ENCODE data around the gene PPRC1. TPM values are rescaled to one million over a fixed set of nuclear protein-coding genes. Genes with fewer than 3 reads are reported as not detected.

PPRC1 gene
- total RNA-seq, 1 experiment from 2014 or later, result 68.2 TPM

DNA sequence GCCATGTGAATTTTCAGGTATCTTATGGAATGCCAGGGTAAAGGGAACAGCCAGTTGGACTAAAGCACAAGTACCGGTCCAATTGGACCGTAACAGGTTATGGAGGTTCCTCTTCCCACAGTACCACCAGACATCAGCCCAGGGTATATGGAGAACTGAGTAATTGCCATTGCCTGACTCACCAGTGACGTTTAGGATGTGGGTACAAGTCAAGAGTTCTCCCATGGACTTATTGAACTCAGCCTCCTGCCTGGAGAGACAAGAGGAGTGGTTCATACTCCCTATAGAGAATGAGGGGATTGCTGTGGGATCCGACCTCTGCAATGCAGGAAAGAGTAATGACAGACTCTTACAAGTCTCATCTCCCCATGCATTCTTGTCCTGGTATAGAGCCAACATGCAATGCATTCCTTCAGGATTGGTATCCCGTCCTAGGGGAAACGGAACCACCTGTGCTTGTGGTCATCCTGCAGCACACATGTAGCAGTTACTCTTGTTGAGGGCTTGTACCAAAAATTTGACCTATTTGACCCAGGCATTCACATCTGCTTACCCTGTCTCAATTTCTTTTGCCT, 62.5 kb downstream of the PPRC1 start:
- TF ChIP-seq, protein P1, sequence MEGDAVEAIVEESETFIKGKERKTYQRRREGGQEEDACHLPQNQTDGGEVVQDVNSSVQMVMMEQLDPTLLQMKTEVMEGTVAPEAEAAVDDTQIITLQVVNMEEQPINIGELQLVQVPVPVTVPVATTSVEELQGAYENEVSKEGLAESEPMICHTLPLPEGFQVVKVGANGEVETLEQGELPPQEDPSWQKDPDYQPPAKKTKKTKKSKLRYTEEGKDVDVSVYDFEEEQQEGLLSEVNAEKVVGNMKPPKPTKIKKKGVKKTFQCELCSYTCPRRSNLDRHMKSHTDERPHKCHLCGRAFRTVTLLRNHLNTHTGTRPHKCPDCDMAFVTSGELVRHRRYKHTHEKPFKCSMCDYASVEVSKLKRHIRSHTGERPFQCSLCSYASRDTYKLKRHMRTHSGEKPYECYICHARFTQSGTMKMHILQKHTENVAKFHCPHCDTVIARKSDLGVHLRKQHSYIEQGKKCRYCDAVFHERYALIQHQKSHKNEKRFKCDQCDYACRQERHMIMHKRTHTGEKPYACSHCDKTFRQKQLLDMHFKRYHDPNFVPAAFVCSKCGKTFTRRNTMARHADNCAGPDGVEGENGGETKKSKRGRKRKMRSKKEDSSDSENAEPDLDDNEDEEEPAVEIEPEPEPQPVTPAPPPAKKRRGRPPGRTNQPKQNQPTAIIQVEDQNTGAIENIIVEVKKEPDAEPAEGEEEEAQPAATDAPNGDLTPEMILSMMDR (IDR thresholded peaks at IDR 0.05; ENCODE audit: unreplicated experiment), result no peak
- peaks cover 7% of the 10 kb centered on the region for H3K9me3 Mint-ChIP-seq (ENCODE audit: unreplicated experiment)
- no peak overlapping the region for H3K27ac Mint-ChIP-seq (ENCODE audit: low read depth, unreplicated experiment)
- no peak for DNase-seq (ENCODE audit: unreplicated experiment)
- intact Hi-C loops (cut with micrococcal nuclease), result no loop called here
- no peaks in the 10 kb centered on the region for H3K27me3 Mint-ChIP-seq (ENCODE audit: insufficient read depth, unreplicated experiment)
- H3K36me3 Mint-ChIP-seq (ENCODE audit: insufficient read depth, unreplicated experiment), result no peaks in the 10 kb centered on the region
- POLR2A ChIA-PET, result no interaction called here
- CTCF ChIA-PET, result interaction anchor here (0.7 to 2.1 kb wide), 4 partner anchors 34 to 204 kb away, joined by 3 to 8 read pairs (median 4); no protein-coding TSS in a partner anchor
- no peak overlapping the region for H3K4me3 Mint-ChIP-seq (ENCODE audit: unreplicated experiment)
- no peaks in the 10 kb centered on the region for H3K4me1 Mint-ChIP-seq (ENCODE audit: insufficient read depth, unreplicated experiment)
- no TSS peak for BruUV-seq (replicated peaks)

DNA sequence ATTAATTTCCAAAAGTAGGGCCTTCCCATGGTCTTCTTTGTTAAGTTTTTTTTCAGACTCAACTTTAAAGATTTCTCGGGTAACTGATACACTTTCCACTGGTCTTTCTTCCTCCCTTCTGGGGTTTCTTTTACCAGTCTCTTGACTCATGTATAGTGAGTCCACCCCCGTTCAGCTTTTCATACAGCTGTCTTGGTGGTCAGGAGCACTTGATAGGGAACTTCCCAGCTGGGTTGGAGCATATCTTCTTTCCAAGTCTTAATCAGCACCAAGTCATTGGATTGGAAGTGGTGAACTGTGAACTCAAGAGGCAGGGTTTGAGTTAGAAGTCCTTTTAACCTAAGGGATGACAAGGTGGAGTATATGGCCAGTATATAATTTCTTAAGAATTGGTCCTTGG, 64.1 kb downstream of the PPRC1 start:
- no peaks in the 10 kb centered on the region for H3K36me3 Mint-ChIP-seq (ENCODE audit: insufficient read depth, unreplicated experiment)
- intact Hi-C loops (cut with micrococcal nuclease), result no loop called here
- H3K27ac Mint-ChIP-seq (ENCODE audit: low read depth, unreplicated experiment), result no peak overlapping the region
- H3K4me3 Mint-ChIP-seq (ENCODE audit: unreplicated experiment), result no peak overlapping the region
- no peaks in the 10 kb centered on the region for H3K4me1 Mint-ChIP-seq (ENCODE audit: insufficient read depth, unreplicated experiment)
- no peak for DNase-seq (ENCODE audit: unreplicated experiment)
- H3K9me3 Mint-ChIP-seq (ENCODE audit: unreplicated experiment), result peaks cover 7% of the 10 kb centered on the region
- H3K27me3 Mint-ChIP-seq (ENCODE audit: insufficient read depth, unreplicated experiment), result peaks cover 6% of the 10 kb centered on the region
- POLR2A ChIA-PET, result no interaction called here
- no TSS peak for BruUV-seq (replicated peaks)
- TF ChIP-seq, protein P1 (IDR thresholded peaks at IDR 0.05; ENCODE audit: unreplicated experiment), result no peak
- CTCF ChIA-PET, result no interaction called here

DNA sequence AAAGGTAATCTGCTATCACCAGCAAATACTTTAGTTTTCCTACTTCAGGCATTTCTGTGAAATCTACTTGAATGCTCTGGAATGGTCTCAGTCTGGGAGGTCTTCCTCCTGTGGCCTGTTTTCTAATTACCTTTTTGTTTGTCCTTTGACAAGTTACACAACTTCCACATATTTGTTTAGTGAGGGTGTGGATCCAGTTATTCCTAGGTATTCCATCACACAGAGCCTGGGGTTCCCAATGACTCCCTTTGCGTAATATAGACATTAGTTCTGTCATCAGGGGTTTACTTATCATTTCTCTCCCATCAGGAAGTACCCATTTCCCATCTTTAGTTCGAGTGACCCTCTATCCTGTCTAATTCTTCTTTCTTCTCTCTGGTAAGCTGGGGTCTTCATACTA, 65.2 kb downstream of the PPRC1 start:
- Mint-ChIP-seq H3K27me3 (ENCODE audit: insufficient read depth, unreplicated experiment) (peaks cover 17% of the 10 kb centered on the region), H3K9me3 (ENCODE audit: unreplicated experiment) (peaks cover 7% of the 10 kb centered on the region), H3K4me3 (ENCODE audit: unreplicated experiment) (no peak overlapping the region), H3K36me3 (ENCODE audit: insufficient read depth, unreplicated experiment) (no peaks in the 10 kb centered on the region), H3K27ac (ENCODE audit: low read depth, unreplicated experiment) (no peak overlapping the region), H3K4me1 (ENCODE audit: insufficient read depth, unreplicated experiment) (no peaks in the 10 kb centered on the region)
- no peak for DNase-seq (ENCODE audit: unreplicated experiment)
- TF ChIP-seq, protein P1 (IDR thresholded peaks at IDR 0.05; ENCODE audit: unreplicated experiment), result no peak
- BruUV-seq (replicated peaks), result no TSS peak
- CTCF ChIA-PET, result interaction anchor here (0.6 kb wide), 1 partner anchor 1756 kb away, joined by 3 read pairs; no protein-coding TSS in a partner anchor
- intact Hi-C loops (cut with micrococcal nuclease), result no loop called here
- POLR2A ChIA-PET, result interaction anchor here (0.6 to 1.2 kb wide), 2 partner anchors 21 to 25 kb away, joined by 3 read pairs; no protein-coding TSS in a partner anchor

Other genes with a start within 250 kb of the PPRC1 start
- gene ARMH3, start 76.9 kb upstream of the PPRC1 start, total RNA-seq (2022), result 17.6 and 18.9 TPM in 2 replicates
- gene HPS6, start 67.7 kb upstream of the PPRC1 start, total RNA-seq (2022), result 15.0 and 16.6 TPM in 2 replicates
- gene LDB1, start 12.7 kb upstream of the PPRC1 start, total RNA-seq (2022), result 28.9 and 31.7 TPM in 2 replicates
- gene NOLC1, start 19.3 kb downstream of the PPRC1 start, total RNA-seq (2022), result 122 and 168 TPM in 2 replicates
- gene ELOVL3, start 93.3 kb downstream of the PPRC1 start, total RNA-seq (2022), result not detected in 2 replicates
- gene PITX3, start 108.5 kb downstream of the PPRC1 start, total RNA-seq (2022), result not detected in 2 replicates
- 50.0 and 50.6 TPM in 2 replicates for gene GBF1, start 112.5 kb downstream of the PPRC1 start, total RNA-seq (2022)